Muscle of back (tissue), 10 donors: Measurements from ENCODE around the gene RNF220. TPM values are rescaled to one million over a fixed set of nuclear protein-coding genes. Genes with fewer than 3 reads are reported as not detected.

Source experiments
- polyA plus RNA-seq, 10 donors: library from polyadenylated mRNA; unstranded; fragments of 120-200 nt; gene quantifications; one replicate each; pipeline ENCODE4 v1.2.1, GENCODE V29; 2013; ENCODE audit not compliant: insufficient read length in 10 of 10

RNF220 gene
- polyA plus RNA-seq, 10 donors, result 42.6 to 70.8 (median 54.1) TPM

Other genes starting within 250 kb of the RNF220 start
- gene DMAP1, start 191.8 kb upstream of the RNF220 start, polyA plus RNA-seq, result 10 to 100 TPM; 30.6 to 43.0 (median 36.4) TPM
- 10 to 100 TPM; 40.7 to 55.2 (median 46.2) TPM for gene ERI3, start 50.0 kb upstream of the RNF220 start, polyA plus RNA-seq